SK-N-SH (cell line): ENCODE measurements around the gene CELSR2. TPM values are rescaled to one million over a fixed set of nuclear protein-coding genes. Genes with fewer than 3 reads are reported as not detected.

Experiments
- CTCF ChIA-PET: fragments of 300-600, 350-600 bp; formaldehyde crosslinking; extraction: SDS; loops from one replicate; lab custom pipeline; 2021; lab: Yijun Ruan, JAX
- POLR2A ChIA-PET: fragments of 350-600 bp; sonication (Branson Sonifier 250); formaldehyde crosslinking; extraction: SDS; loops from one replicate; lab custom pipeline; 2020; ENCODE audit warnings: antibody characterized with exemption, inconsistent platforms; lab: Yijun Ruan, JAX
- DNase-seq: peaks from one replicate; pipeline ENCODE4 v3.0.0; 2012
- H2AFZ ChIP-seq: fragments of 200-600 bp; sonication (generic); 2 replicates; pipeline ENCODE4 v1.8.1; 2016; ENCODE audit warnings: antibody characterized with exemption, mild to moderate bottlenecking, low read depth
- H3F3A ChIP-seq: fragments of 200-600 bp; sonication (generic); replicated peaks from 2 replicates; pipeline ENCODE3; 2016; ENCODE audit warnings: antibody characterized with exemption, mild to moderate bottlenecking; ENCODE audit not compliant: insufficient read depth
- H3K27ac ChIP-seq, 2 experiments: fragments of 200-500 bp in 1 of 2; fragments of 200-600 bp in 1 of 2; sonication (Bioruptor generic) in 1 of 2; sonication (generic), shearing (Covaris generic) in 1 of 2; 2 replicates each; pipeline versions ENCODE4 v1.5.1 to v1.6.1; 2014 to 2016; ENCODE audit warnings: low read depth in 2 of 2, inconsistent platforms in 1 of 2, low read length in 1 of 2, mild to moderate bottlenecking in 1 of 2, mixed read lengths in 1 of 2
- H3K27me3 ChIP-seq: fragments of 200-600 bp; sonication (generic), shearing (Covaris generic); 2 replicates; pipeline ENCODE4 v1.6.1; 2016; ENCODE audit warnings: mixed run types; ENCODE audit not compliant: insufficient read depth
- H3K36me3 ChIP-seq, 2 experiments: fragments of 200-500 bp in 1 of 2; fragments of 200-600 bp in 1 of 2; sonication (Bioruptor generic) in 1 of 2; sonication (generic) in 1 of 2; replicated peaks in 1 of 2; 2 replicates each; pipeline versions ENCODE3 to v1.5.1; 2014 to 2016; ENCODE audit warnings: low read length in 1 of 2, mild to moderate bottlenecking in 1 of 2; ENCODE audit not compliant: insufficient read depth in 2 of 2, control insufficient read depth in 1 of 2
- H3K4me1 ChIP-seq, 2 experiments: fragments of 200-500 bp in 1 of 2; fragments of 200-600 bp in 1 of 2; sonication (Bioruptor generic) in 1 of 2; sonication (generic), shearing (Covaris generic) in 1 of 2; 2 replicates each; pipeline versions ENCODE4 v1.5.1 to v1.6.1; 2014 to 2016; ENCODE audit warnings: low read depth in 1 of 2, low read length in 1 of 2, mixed run types in 1 of 2; ENCODE audit not compliant: insufficient read depth in 2 of 2, control insufficient read depth in 1 of 2
- H3K4me2 ChIP-seq: fragments of 200-600 bp; sonication (generic), shearing (Covaris generic); 2 replicates; pipeline ENCODE4 v1.6.1; 2017; ENCODE audit warnings: mixed run types
- H3K4me3 ChIP-seq, 2 experiments: fragments of 200-500 bp in 1 of 2; fragments of 200-600 bp in 1 of 2; sonication (Bioruptor generic) in 1 of 2; sonication (generic), shearing (Covaris generic) in 1 of 2; 2 replicates each; pipeline versions ENCODE4 v1.5.1 to v1.8.1; 2014 to 2016; ENCODE audit warnings: low read depth in 2 of 2, inconsistent platforms in 1 of 2, low read length in 1 of 2, mild to moderate bottlenecking in 1 of 2, mixed read lengths in 1 of 2, moderate library complexity in 1 of 2
- H3K79me2 ChIP-seq: fragments of 200-600 bp; sonication (generic); 2 replicates; pipeline ENCODE4 v1.8.1; 2017; ENCODE audit warnings: mild to moderate bottlenecking; ENCODE audit not compliant: insufficient read depth
- H3K9ac ChIP-seq: fragments of 200-600 bp; sonication (generic); 2 replicates; pipeline ENCODE4 v1.6.1; 2017; ENCODE audit warnings: mixed run types
- H3K9me2 ChIP-seq: fragments of 200-600 bp; sonication (generic); 2 replicates; pipeline ENCODE4 v1.6.1; 2017; ENCODE audit warnings: mixed run types
- H3K9me3 ChIP-seq: fragments of 200-600 bp; sonication (generic); 2 replicates; pipeline ENCODE4 v1.6.1; 2017; ENCODE audit warnings: mixed run types, mild to moderate bottlenecking, moderate library complexity
- H4K20me1 ChIP-seq: fragments of 200-600 bp; sonication (generic); 2 replicates; pipeline ENCODE4 v1.6.1; 2017; ENCODE audit warnings: mild to moderate bottlenecking, mixed run types; ENCODE audit not compliant: insufficient read depth
- ELF1 ChIP-seq: IDR thresholded peaks from 2 replicates; pipeline ENCODE4 v1.4.0; 2012
- EP300 ChIP-seq, 2 experiments: IDR thresholded peaks; 2 replicates each; pipeline versions ENCODE4 v1.4.0 to v1.6.1; 2012; ENCODE audit warnings: borderline replicate concordance in 1 of 2, low read depth in 1 of 2, low read length in 1 of 2
- EZH2phosphoT487 ChIP-seq: fragments of 200-600 bp; sonication (generic); IDR thresholded peaks from 2 replicates; pipeline ENCODE4 v1.6.1; 2017; ENCODE audit warnings: low read depth, mixed run types, mild to moderate bottlenecking, antibody characterized with exemption, moderate library complexity, borderline replicate concordance
- FOXJ3 ChIP-seq: sonication (generic); formaldehyde crosslinking; IDR thresholded peaks from 2 replicates; pipeline ENCODE4 v1.5.1; 2020; ENCODE audit warnings: mild to moderate bottlenecking, missing genetic modification reagents
- FOXM1 ChIP-seq: IDR thresholded peaks from 2 replicates; pipeline ENCODE4 v1.4.0; 2012; ENCODE audit warnings: low read depth, mild to moderate bottlenecking
- GABPA ChIP-seq: IDR thresholded peaks from 2 replicates; pipeline ENCODE4 v1.4.0; 2012; ENCODE audit warnings: low read depth, mild to moderate bottlenecking
- NFIC ChIP-seq: IDR thresholded peaks from 2 replicates; pipeline ENCODE4 v1.4.0; 2012; ENCODE audit warnings: borderline replicate concordance
- POLR2AphosphoS5 ChIP-seq: IDR thresholded peaks from 2 replicates; pipeline ENCODE4 v1.6.1; 2012; ENCODE audit warnings: low read depth, low read length
- RAD21 ChIP-seq: IDR thresholded peaks from 2 replicates; pipeline ENCODE4 v1.6.1; 2012; ENCODE audit warnings: mild to moderate bottlenecking, low read length
- RFX5 ChIP-seq: IDR thresholded peaks from 2 replicates; pipeline ENCODE4 v1.6.1; 2012; ENCODE audit warnings: mild to moderate bottlenecking, improper control_type of control experiment, low read length
- RXRA ChIP-seq: IDR thresholded peaks from 2 replicates; pipeline ENCODE4 v1.4.0; 2012; ENCODE audit warnings: low read depth, mild to moderate bottlenecking, borderline replicate concordance
- SIN3A ChIP-seq: IDR thresholded peaks from 2 replicates; pipeline ENCODE4 v1.6.1; 2012; ENCODE audit warnings: low read depth, mild to moderate bottlenecking, low read length, moderate library complexity, borderline replicate concordance
- SMC3 ChIP-seq: IDR thresholded peaks from 2 replicates; pipeline ENCODE4 v1.6.1; 2012; ENCODE audit warnings: low read depth, low read length, improper control_type of control experiment
- TAF1 ChIP-seq: IDR thresholded peaks from 2 replicates; pipeline ENCODE4 v1.6.1; 2012; ENCODE audit warnings: low read depth, mild to moderate bottlenecking, low read length, moderate library complexity, borderline replicate concordance
- TEAD4 ChIP-seq: IDR thresholded peaks from 2 replicates; pipeline ENCODE4 v1.4.0; 2012; ENCODE audit warnings: mild to moderate bottlenecking, borderline replicate concordance; ENCODE audit not compliant: insufficient read depth
- YY1 ChIP-seq: IDR thresholded peaks from 2 replicates; pipeline ENCODE4 v1.4.0; 2012; ENCODE audit warnings: low read depth, mild to moderate bottlenecking
- WGBS: methylation state at CpG from one replicate; pipeline ENCODE4 v1.1.6; 2017; ENCODE audit warnings: low lambda C conversion rate; 5-methylcytosine and 5-hydroxymethylcytosine counted together
- polyA plus RNA-seq, 3 experiments: library from polyadenylated mRNA; depleted of rRNA; stranded (reverse); fragments of >200 nt; gene quantifications; 2 replicates each; pipeline ENCODE4 v1.2.3, GENCODE V29; 2012
- TF ChIP-seq, protein P1 (sequence below): IDR thresholded peaks from 2 replicates; pipeline ENCODE4 v1.4.0; 2012; ENCODE audit warnings: low read depth
- TF ChIP-seq, protein P2 (sequence below): IDR thresholded peaks from 2 replicates; pipeline ENCODE4 v1.4.0; 2012; ENCODE audit warnings: low read depth, borderline replicate concordance
- TF ChIP-seq, protein P3 (sequence below): fragments of 150-350 bp; IDR thresholded peaks from 2 replicates; pipeline ENCODE4 v1.6.1; 2016; ENCODE audit warnings: mild to moderate bottlenecking, low read depth, low read length

CELSR2 gene
- polyA plus RNA-seq, 1 of the 3 experiments (the other 2 are of a cell fraction): 3.5 TPM

DNA sequence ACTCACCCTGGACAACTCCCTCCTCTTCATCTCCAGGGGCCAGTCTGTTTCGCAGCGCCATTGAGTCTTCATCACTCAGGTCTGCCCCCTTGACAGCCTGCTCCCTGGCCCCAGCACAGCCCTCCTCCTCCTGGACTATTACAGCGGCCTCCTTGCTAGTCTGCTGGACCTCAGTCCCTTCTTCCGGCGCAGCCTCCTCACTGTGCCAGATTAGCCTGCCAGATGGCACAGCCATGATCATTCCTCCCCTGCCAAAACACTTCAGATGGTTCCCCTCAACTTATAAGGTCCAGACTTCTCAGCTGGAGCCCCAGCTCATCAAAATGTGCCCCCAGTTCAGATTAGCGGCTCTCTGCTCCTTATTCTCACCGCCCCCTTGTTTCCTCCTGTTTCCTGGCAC is 7.0 kb upstream of the CELSR2 start:
- H3K27me3 ChIP-seq: no peaks in the 10 kb centered on the region
- H3K4me2 ChIP-seq: no peak overlapping the region
- peaks cover 11 to 14% of the 10 kb centered on the region in 2 experiments; a peak in 2 of 4 replicates for H3K4me1 ChIP-seq
- no peak overlapping the region for H2AFZ ChIP-seq
- H3K79me2 ChIP-seq: no peaks in the 10 kb centered on the region
- CTCF ChIA-PET: interaction anchor here (2.2 kb wide), 1 partner anchor 11 kb away, joined by 7 read pairs; no protein-coding TSS in a partner anchor
- H3K9me2 ChIP-seq: no peaks in the 10 kb centered on the region
- peaks cover 6 to 18% of the 10 kb centered on the region in 2 experiments for H3K36me3 ChIP-seq
- no peak for TF ChIP-seq FOXM1
- TF ChIP-seq YY1: no peak
- TF ChIP-seq RAD21: no peak
- no peak for TF ChIP-seq SMC3
- TF ChIP-seq GABPA: no peak
- TF ChIP-seq RXRA: no peak
- TF ChIP-seq EP300 (IDR thresholded peaks at IDR 0.05; ENCODE audit: borderline replicate concordance in 1 of 2, low read depth in 1 of 2, low read length in 1 of 2): no peak
- TF ChIP-seq EZH2phosphoT487: no peak
- TF ChIP-seq RFX5: no peak
- TF ChIP-seq, protein P1, sequence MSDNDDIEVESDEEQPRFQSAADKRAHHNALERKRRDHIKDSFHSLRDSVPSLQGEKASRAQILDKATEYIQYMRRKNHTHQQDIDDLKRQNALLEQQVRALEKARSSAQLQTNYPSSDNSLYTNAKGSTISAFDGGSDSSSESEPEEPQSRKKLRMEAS: no peak
- no peak for TF ChIP-seq FOXJ3 (CRISPR knock-in tag)
- TF ChIP-seq SIN3A: no peak
- TF ChIP-seq, protein P2, sequence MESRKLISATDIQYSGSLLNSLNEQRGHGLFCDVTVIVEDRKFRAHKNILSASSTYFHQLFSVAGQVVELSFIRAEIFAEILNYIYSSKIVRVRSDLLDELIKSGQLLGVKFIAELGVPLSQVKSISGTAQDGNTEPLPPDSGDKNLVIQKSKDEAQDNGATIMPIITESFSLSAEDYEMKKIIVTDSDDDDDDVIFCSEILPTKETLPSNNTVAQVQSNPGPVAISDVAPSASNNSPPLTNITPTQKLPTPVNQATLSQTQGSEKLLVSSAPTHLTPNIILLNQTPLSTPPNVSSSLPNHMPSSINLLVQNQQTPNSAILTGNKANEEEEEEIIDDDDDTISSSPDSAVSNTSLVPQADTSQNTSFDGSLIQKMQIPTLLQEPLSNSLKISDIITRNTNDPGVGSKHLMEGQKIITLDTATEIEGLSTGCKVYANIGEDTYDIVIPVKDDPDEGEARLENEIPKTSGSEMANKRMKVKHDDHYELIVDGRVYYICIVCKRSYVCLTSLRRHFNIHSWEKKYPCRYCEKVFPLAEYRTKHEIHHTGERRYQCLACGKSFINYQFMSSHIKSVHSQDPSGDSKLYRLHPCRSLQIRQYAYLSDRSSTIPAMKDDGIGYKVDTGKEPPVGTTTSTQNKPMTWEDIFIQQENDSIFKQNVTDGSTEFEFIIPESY: no peak
- TF ChIP-seq NFIC: no peak
- TF ChIP-seq TAF1: no peak
- no peaks in the 10 kb centered on the region for H3K9me3 ChIP-seq
- DNase-seq: no peak
- H3F3A ChIP-seq: peaks cover 8% of the 10 kb centered on the region
- no peak overlapping the region for H3K4me3 ChIP-seq
- no peak overlapping the region for H3K27ac ChIP-seq
- H3K9ac ChIP-seq: no peak overlapping the region
- POLR2A ChIA-PET: no interaction called here
- 93% methylated on average over 7 of the region's 7 CpGs for WGBS
- no peaks in the 10 kb centered on the region for H4K20me1 ChIP-seq

DNA sequence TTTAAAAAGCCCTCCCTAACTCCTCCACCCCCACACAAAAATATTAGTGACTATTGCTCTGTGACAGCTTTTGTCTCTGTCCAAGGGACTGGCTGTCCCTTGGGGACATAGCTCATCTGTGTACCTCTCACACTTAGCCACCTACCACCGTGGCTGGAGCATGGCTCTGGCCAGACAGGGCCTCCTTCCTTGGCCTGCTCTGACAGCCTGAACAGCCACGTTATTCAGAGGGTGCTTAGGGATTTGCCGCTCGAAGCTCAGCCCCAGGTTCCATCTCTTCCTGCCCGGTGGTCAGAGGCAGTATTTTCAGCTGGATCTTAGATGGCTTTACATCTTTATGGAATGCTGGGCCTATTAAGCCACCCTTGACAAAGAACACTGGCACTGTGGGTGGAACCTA is 6.1 kb upstream of the CELSR2 start:
- ChIA-PET POLR2A (no interaction called here), CTCF (interaction anchor here (1.2 to 2.2 kb wide), 4 partner anchors 10 to 250 kb away, joined by 3 to 7 read pairs (median 5); partner anchors contain the start of gene CYB561D1)
- H3K9ac ChIP-seq: no peak overlapping the region
- H3K36me3 ChIP-seq: peaks cover 0 to 10% of the 10 kb centered on the region in 2 experiments
- no peaks in the 10 kb centered on the region for H3K9me2 ChIP-seq
- no peak overlapping the region for H2AFZ ChIP-seq
- no peak overlapping the region for H3K27ac ChIP-seq
- H3K4me3 ChIP-seq: no peak overlapping the region
- no peak overlapping the region for H3K4me2 ChIP-seq
- H3F3A ChIP-seq: peaks cover 5% of the 10 kb centered on the region
- H3K4me1 ChIP-seq: peaks cover 11 to 14% of the 10 kb centered on the region in 2 experiments; a peak in 2 of 4 replicates
- no peaks in the 10 kb centered on the region for H4K20me1 ChIP-seq
- DNase-seq: no peak
- H3K9me3 ChIP-seq: no peaks in the 10 kb centered on the region
- 52% methylated on average over 3 of the region's 5 CpGs for WGBS
- no peak for TF ChIP-seq ELF1
- TF ChIP-seq RXRA: no peak
- TF ChIP-seq, protein P3, sequence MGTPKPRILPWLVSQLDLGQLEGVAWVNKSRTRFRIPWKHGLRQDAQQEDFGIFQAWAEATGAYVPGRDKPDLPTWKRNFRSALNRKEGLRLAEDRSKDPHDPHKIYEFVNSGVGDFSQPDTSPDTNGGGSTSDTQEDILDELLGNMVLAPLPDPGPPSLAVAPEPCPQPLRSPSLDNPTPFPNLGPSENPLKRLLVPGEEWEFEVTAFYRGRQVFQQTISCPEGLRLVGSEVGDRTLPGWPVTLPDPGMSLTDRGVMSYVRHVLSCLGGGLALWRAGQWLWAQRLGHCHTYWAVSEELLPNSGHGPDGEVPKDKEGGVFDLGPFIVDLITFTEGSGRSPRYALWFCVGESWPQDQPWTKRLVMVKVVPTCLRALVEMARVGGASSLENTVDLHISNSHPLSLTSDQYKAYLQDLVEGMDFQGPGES: no peak
- TF ChIP-seq TAF1: no peak
- no peak for TF ChIP-seq TEAD4
- no peak for TF ChIP-seq POLR2AphosphoS5
- no peaks in the 10 kb centered on the region for H3K27me3 ChIP-seq
- H3K79me2 ChIP-seq: no peaks in the 10 kb centered on the region
